OCI-LY3 (cell line): Measurements from ENCODE around the gene SKAP2.

ENCODE experiments used
- H2AFZ ChIP-seq: fragments of 200-600, 300-600 bp; shearing (Covaris generic); 2 replicates; pipeline ENCODE4 v1.6.0; 2014; ENCODE audit warnings: antibody characterized with exemption, low read depth, low read length
- H3K27ac ChIP-seq: fragments of 200-600, 300-600 bp; sonication (generic); 2 replicates; pipeline ENCODE4 v1.5.1; 2014; ENCODE audit warnings: mild to moderate bottlenecking, low read length, moderate library complexity, mixed read lengths
- H3K27me3 ChIP-seq: fragments of 200-600, 300-600 bp; sonication (generic); 2 replicates; pipeline ENCODE4 v1.6.1; 2014; ENCODE audit warnings: low read depth, low read length, mixed read lengths
- H3K36me3 ChIP-seq: fragments of 200-600, 300-600 bp; sonication (generic); replicated peaks from 2 replicates; pipeline ENCODE3; 2014; ENCODE audit warnings: low read depth, low read length, mixed read lengths
- H3K4me1 ChIP-seq: fragments of 300-600, 200-600 bp; sonication (generic); 2 replicates; pipeline ENCODE4 v1.6.1; 2014; ENCODE audit warnings: low read length, mixed read lengths
- H3K4me2 ChIP-seq: fragments of 200-600, 300-600 bp; sonication (generic); 2 replicates; pipeline ENCODE4 v1.6.1; 2014; ENCODE audit warnings: low read length, mixed read lengths
- H3K4me3 ChIP-seq: fragments of 300-600, 200-600 bp; sonication (generic); 2 replicates; pipeline ENCODE4 v1.5.1; 2014; ENCODE audit warnings: antibody characterized with exemption, mild to moderate bottlenecking, low read length, moderate library complexity
- H3K79me2 ChIP-seq: fragments of 300-600, 200-600 bp; shearing (Covaris generic); 2 replicates; pipeline ENCODE4 v1.6.1; 2014; ENCODE audit warnings: mild to moderate bottlenecking, low read length, mixed read lengths
- H3K9ac ChIP-seq: fragments of 300-600, 200-600 bp; shearing (Covaris generic); 2 replicates; pipeline ENCODE4 v1.6.0; 2014; ENCODE audit warnings: mild to moderate bottlenecking, low read length, moderate library complexity
- H3K9me3 ChIP-seq: fragments of 200-600, 300-600 bp; shearing (Covaris generic); 2 replicates; pipeline ENCODE4 v1.6.1; 2014; ENCODE audit warnings: low read length, mixed read lengths; ENCODE audit not compliant: insufficient read depth
- H4K20me1 ChIP-seq: fragments of 200-600, 300-600 bp; sonication (generic); 2 replicates; pipeline ENCODE4 v1.6.1; 2016; ENCODE audit warnings: low read length, mixed read lengths; ENCODE audit not compliant: insufficient read depth
- CTCF ChIP-seq: fragments of 200-600, 300-600 bp; sonication (generic); IDR thresholded peaks from 2 replicates; pipeline ENCODE4 v1.5.1; 2014; ENCODE audit warnings: antibody characterized with exemption, low read length, low read depth
- EZH2phosphoT487 ChIP-seq: fragments of 200-600 bp; shearing (Covaris generic); IDR thresholded peaks from 2 replicates; pipeline ENCODE4 v1.6.1; 2018; ENCODE audit warnings: antibody characterized with exemption, mixed run types, low read depth

Gene SKAP2

GRCh38 chr7:26714438-26714837 lies 150.0 kb downstream of the SKAP2 start:
- Histone ChIP-seq H3K36me3 (no peaks in the 10 kb centered on the region), H3K4me3 (no peak overlapping the region), H3K27ac (no peak overlapping the region), H2AFZ (no peak overlapping the region), H3K79me2 (no peaks in the 10 kb centered on the region), H3K27me3 (no peaks in the 10 kb centered on the region), H4K20me1 (no peaks in the 10 kb centered on the region), H3K9ac (no peak overlapping the region), H3K4me1 (peaks cover 3% of the 10 kb centered on the region), H3K9me3 (no peaks in the 10 kb centered on the region), H3K4me2 (no peak overlapping the region)
- TF ChIP-seq EZH2phosphoT487 (no peak), CTCF (no peak)

GRCh38 chr7:26714006-26714405 lies 150.4 kb downstream of the SKAP2 start:
- Histone ChIP-seq H3K36me3 (no peaks in the 10 kb centered on the region), H3K79me2 (no peaks in the 10 kb centered on the region), H3K9ac (no peak overlapping the region), H3K27ac (no peak overlapping the region), H3K4me2 (no peak overlapping the region), H3K4me1 (peaks cover 7% of the 10 kb centered on the region), H3K9me3 (no peaks in the 10 kb centered on the region), H2AFZ (no peak overlapping the region), H3K27me3 (no peaks in the 10 kb centered on the region), H4K20me1 (no peaks in the 10 kb centered on the region), H3K4me3 (no peak overlapping the region)
- TF ChIP-seq EZH2phosphoT487 (no peak), CTCF (no peak)

- H3K36me3 ChIP-seq, result no peaks in the 10 kb centered on the region
- no peak overlapping the region for H3K9ac ChIP-seq
- no peak overlapping the region for H3K27ac ChIP-seq
- peaks cover 7% of the 10 kb centered on the region for H3K4me1 ChIP-seq
- no peaks in the 10 kb centered on the region for H3K9me3 ChIP-seq
- TF ChIP-seq EZH2phosphoT487 (no peak), CTCF (no peak)
- H3K79me2 ChIP-seq, result no peaks in the 10 kb centered on the region
- H3K4me2 ChIP-seq, result no peak overlapping the region
- no peaks in the 10 kb centered on the region for H4K20me1 ChIP-seq
- no peak overlapping the region for H3K4me3 ChIP-seq
- no peak overlapping the region for H2AFZ ChIP-seq
- H3K27me3 ChIP-seq, result no peaks in the 10 kb centered on the region
Measured at GRCh38 chr7:26709210-26709990, 155.0 kb downstream of the SKAP2 start.

GRCh38 chr7:26705567-26705966 lies 158.8 kb downstream of the SKAP2 start:
- no peak overlapping the region for H3K4me3 ChIP-seq
- no peaks in the 10 kb centered on the region for H3K27me3 ChIP-seq

More at GRCh38 chr7:26705567-26705966, 158.8 kb downstream of the SKAP2 start:
- H3K9ac ChIP-seq, result no peak overlapping the region
- no peaks in the 10 kb centered on the region for H4K20me1 ChIP-seq
- no peak overlapping the region for H2AFZ ChIP-seq
- H3K4me2 ChIP-seq, result no peak overlapping the region
- TF ChIP-seq CTCF (no peak), EZH2phosphoT487 (no peak)
- peaks cover 7% of the 10 kb centered on the region for H3K4me1 ChIP-seq
- H3K36me3 ChIP-seq, result no peaks in the 10 kb centered on the region
- H3K27ac ChIP-seq, result no peak overlapping the region
- H3K79me2 ChIP-seq, result no peaks in the 10 kb centered on the region
- H3K9me3 ChIP-seq, result no peaks in the 10 kb centered on the region
